Parathyroid adenoma (tissue), 2 donors: ENCODE data around the gene LARGE2.

Experiments used
- H2AFZ ChIP-seq: fragments of 300-600 bp; sonication (generic); one replicate; pipeline ENCODE4 v1.7.0; 2017; ENCODE audit warnings: antibody characterized with exemption, mild to moderate bottlenecking
- H3K27ac ChIP-seq: fragments of 300-600 bp; sonication (generic); one replicate; pipeline ENCODE4 v1.7.0; 2017
- H3K27me3 ChIP-seq: fragments of 300-600 bp; sonication (generic); one replicate; pipeline ENCODE4 v1.7.0; 2017; ENCODE audit warnings: low read length; ENCODE audit not compliant: control insufficient read depth, insufficient read depth
- H3K36me3 ChIP-seq: fragments of 300-600 bp; sonication (generic); one replicate; pipeline ENCODE4 v1.7.0; 2017; ENCODE audit warnings: low read length; ENCODE audit not compliant: control insufficient read depth, insufficient read depth
- H3K4me1 ChIP-seq: fragments of 300-600 bp; sonication (generic); one replicate; pipeline ENCODE4 v1.7.0; 2017; ENCODE audit warnings: control low read depth
- H3K4me2 ChIP-seq: fragments of 300-600 bp; sonication (generic); one replicate; pipeline ENCODE4 v1.7.0; 2017; ENCODE audit warnings: low read length
- H3K4me3 ChIP-seq: fragments of 300-600 bp; sonication (generic); one replicate; pipeline ENCODE4 v1.7.0; 2017; ENCODE audit warnings: low read depth, low read length
- H3K79me2 ChIP-seq: fragments of 300-600 bp; sonication (generic); one replicate; pipeline ENCODE4 v1.7.0; 2017; ENCODE audit warnings: control low read depth
- H3K9ac ChIP-seq: fragments of 300-600 bp; sonication (generic); one replicate; pipeline ENCODE4 v1.7.0; 2017; ENCODE audit warnings: mild to moderate bottlenecking
- H3K9me3 ChIP-seq: fragments of 300-600 bp; sonication (generic); one replicate; pipeline ENCODE4 v1.7.0; 2017; ENCODE audit warnings: low read length; ENCODE audit not compliant: control insufficient read depth
- CTCF ChIP-seq: fragments of 300-600 bp; sonication (generic); IDR thresholded peaks from one replicate; pipeline ENCODE4 v1.7.0; 2017; ENCODE audit warnings: antibody characterized with exemption, mild to moderate bottlenecking
- donor health status: primary hyperparathyroidism.

The LARGE2 gene

GRCh38 chr11:45933846-45934579, 11.6 kb downstream of the LARGE2 start:
- TF ChIP-seq CTCF, result no peak
- peak overlapping the region; percentile 53 for H3K27ac ChIP-seq
- H3K4me3 ChIP-seq, result no peak overlapping the region
- H3K9ac ChIP-seq, result no peak overlapping the region
- H3K27me3 ChIP-seq, result no peaks in the 10 kb centered on the region
- H3K79me2 ChIP-seq, result no peaks in the 10 kb centered on the region
- H2AFZ ChIP-seq, result no peak overlapping the region
- H3K4me2 ChIP-seq, result no peak overlapping the region
- peaks cover 6% of the 10 kb centered on the region for H3K4me1 ChIP-seq
- no peaks in the 10 kb centered on the region for H3K36me3 ChIP-seq
- no peaks in the 10 kb centered on the region for H3K9me3 ChIP-seq

- Histone ChIP-seq H3K4me3 (no peak overlapping the region), H3K27ac (peak overlapping the region; percentile 53), H3K36me3 (no peaks in the 10 kb centered on the region), H3K27me3 (no peaks in the 10 kb centered on the region), H3K9me3 (no peaks in the 10 kb centered on the region), H3K9ac (no peak overlapping the region), H2AFZ (no peak overlapping the region), H3K79me2 (no peaks in the 10 kb centered on the region), H3K4me2 (no peak overlapping the region), H3K4me1 (peaks cover 6% of the 10 kb centered on the region)
- TF ChIP-seq CTCF, result no peak
Observed at GRCh38 chr11:45934580-45935318, 12.3 kb downstream of the LARGE2 start.

- no peaks in the 10 kb centered on the region for H3K36me3 ChIP-seq
- no peaks in the 10 kb centered on the region for H3K9me3 ChIP-seq
- no peak overlapping the region for H2AFZ ChIP-seq
- H3K27ac ChIP-seq, result peak overlapping the region; percentile 53
- no peaks in the 10 kb centered on the region for H3K79me2 ChIP-seq
- no peak overlapping the region for H3K9ac ChIP-seq
- TF ChIP-seq CTCF, result no peak
- H3K4me3 ChIP-seq, result no peak overlapping the region
- H3K4me1 ChIP-seq, result peaks cover 6% of the 10 kb centered on the region
- H3K4me2 ChIP-seq, result no peak overlapping the region
- no peaks in the 10 kb centered on the region for H3K27me3 ChIP-seq
Observed at GRCh38 chr11:45935349-45936064, 13.1 kb downstream of the LARGE2 start.

- Histone ChIP-seq H3K4me2 (no peak overlapping the region), H2AFZ (no peak overlapping the region), H3K27ac (no peak overlapping the region), H3K9ac (no peak overlapping the region), H3K79me2 (no peaks in the 10 kb centered on the region), H3K27me3 (no peaks in the 10 kb centered on the region), H3K36me3 (no peaks in the 10 kb centered on the region), H3K4me3 (no peak overlapping the region), H3K4me1 (peaks cover 6% of the 10 kb centered on the region), H3K9me3 (no peaks in the 10 kb centered on the region)
- TF ChIP-seq CTCF, result no peak
Observed at GRCh38 chr11:45936511-45937054, 14.1 kb downstream of the LARGE2 start.
